CD4-positive, alpha-beta T cell (primary cell): Measurements from ENCODE around the gene NVL. TPM values are rescaled to one million over a fixed set of nuclear protein-coding genes. Genes with fewer than 3 reads are reported as not detected.

Experiments used
- ATAC-seq: fragments of 200-7000 bp; cut with Tn5 transposase; one replicate; pipeline ENCODE4 v1.10.0; 2022; ENCODE audit warnings: mild to moderate bottlenecking; ENCODE audit not compliant: poor library complexity
- CTCF ChIA-PET: fragments of 350-600 bp; sonication (Branson Sonifier 250); formaldehyde crosslinking; loops from one replicate; lab custom pipeline; 2021; ENCODE audit warnings: antibody characterized with exemption, inconsistent platforms; lab: Charles Lee
- POLR2A ChIA-PET: fragments of 350-600 bp; sonication (Branson Sonifier 250); formaldehyde crosslinking; loops from one replicate; lab custom pipeline; 2021; ENCODE audit warnings: antibody characterized with exemption, inconsistent platforms; lab: Charles Lee
- DNase-seq, 14 experiments: peaks; one replicate each; pipeline ENCODE4 v3.0.0-alpha.2; 2013 to 2020; ENCODE audit warnings: mixed read lengths in 2 of 14
- H3K27ac ChIP-seq, 2 donors: one replicate each; pipeline versions ENCODE4 v1.5.1 to v1.7.0; 2013; ENCODE audit warnings: low read length in 2 of 2, low read depth in 1 of 2, mild to moderate bottlenecking in 1 of 2
- H3K27me3 ChIP-seq, 2 experiments: 1 replicate in 1 of 2; 2 replicates in 1 of 2; pipeline versions ENCODE4 v1.6.1 to v1.7.0; 2013; ENCODE audit warnings: low read length in 2 of 2, control low read depth in 1 of 2, mild to moderate bottlenecking in 1 of 2, moderate library complexity in 1 of 2; ENCODE audit not compliant: insufficient read depth in 2 of 2, control insufficient read depth in 1 of 2
- H3K36me3 ChIP-seq: one replicate; pipeline ENCODE4 v1.6.1; 2013; ENCODE audit warnings: low read length, control low read depth; ENCODE audit not compliant: insufficient read depth
- H3K4me1 ChIP-seq: one replicate; pipeline ENCODE4 v1.6.1; 2013; ENCODE audit warnings: low read length, control low read depth; ENCODE audit not compliant: insufficient read depth
- H3K4me3 ChIP-seq: one replicate; pipeline ENCODE4 v1.5.1; 2013; ENCODE audit warnings: mild to moderate bottlenecking, low read length, moderate library complexity
- H3K9me3 ChIP-seq, 2 experiments: 1 replicate in 1 of 2; 2 replicates in 1 of 2; pipeline versions ENCODE4 v1.6.1 to v1.7.0; 2013; ENCODE audit warnings: low read length in 2 of 2, mild to moderate bottlenecking in 2 of 2, control low read depth in 1 of 2, moderate library complexity in 1 of 2; ENCODE audit not compliant: control insufficient read depth in 1 of 2, insufficient read depth in 1 of 2
- H3K27ac Mint-ChIP-seq: one replicate; pipeline ENCODE4 v1.8.0; 2020; ENCODE audit warnings: mixed read lengths
- H3K27me3 Mint-ChIP-seq: one replicate; pipeline ENCODE4 v1.8.0; 2021; ENCODE audit warnings: mixed read lengths
- H3K36me3 Mint-ChIP-seq: one replicate; pipeline ENCODE4 v1.8.0; 2021; ENCODE audit warnings: low read depth, mixed read lengths
- H3K4me1 Mint-ChIP-seq: one replicate; pipeline ENCODE4 v1.8.0; 2021; ENCODE audit warnings: low read depth, mixed read lengths
- H3K4me3 Mint-ChIP-seq: one replicate; pipeline ENCODE4 v1.8.0; 2020; ENCODE audit warnings: mild to moderate bottlenecking, mixed read lengths
- H3K9me3 Mint-ChIP-seq: one replicate; pipeline ENCODE4 v1.8.0; 2020; ENCODE audit warnings: mixed read lengths
- CTCF ChIP-seq: fragments of 200-600 bp; IDR thresholded peaks from one replicate; pipeline ENCODE4 v1.8.0; 2022; ENCODE audit warnings: antibody characterized with exemption, mild to moderate bottlenecking
- intact Hi-C, 2 experiments: fragments of 100-400 bp; cut with DNase I in 1 of 2; cut with micrococcal nuclease in 1 of 2; formaldehyde crosslinking; loops; one replicate each; pipeline versions ENCODE4 v1.15.1 to v1.9.0; 2023 to 2025; cut with DNase I, micrococcal nuclease
- total RNA-seq, 174 experiments: library from RNA in 2 of 174; stranded (reverse) in 2 of 174; gene quantifications; one replicate each; pipeline ENCODE4 v1.2.3 and lab custom pipeline; 2021 to 2026

The NVL gene
- total RNA-seq, 2 experiments from 2014 or later, result 14.9 to 18.5 TPM

GRCh38 chr1:224308064-224308463 lies 21.9 kb downstream of the NVL start:
- peaks cover 77% of the 10 kb centered on the region for H3K36me3 Mint-ChIP-seq
- no peaks in the 10 kb centered on the region for H3K9me3 ChIP-seq
- no peak overlapping the region for H3K27ac Mint-ChIP-seq
- H3K4me1 Mint-ChIP-seq, result no peaks in the 10 kb centered on the region
- peaks cover 72% of the 10 kb centered on the region for H3K36me3 ChIP-seq
- H3K27me3 Mint-ChIP-seq, result no peaks in the 10 kb centered on the region
- no peak for DNase-seq
- no peak overlapping the region for H3K27ac ChIP-seq
- ChIA-PET POLR2A (no interaction called here), CTCF (interaction anchor here (0.7 kb wide), 1 partner anchor 69 kb away, joined by 3 read pairs; no protein-coding TSS in a partner anchor)
- H3K4me1 ChIP-seq, result no peaks in the 10 kb centered on the region
- intact Hi-C loops, result no loop called here
- H3K4me3 ChIP-seq, result no peak overlapping the region
- H3K4me3 Mint-ChIP-seq, result no peak overlapping the region
- no peak for TF ChIP-seq CTCF
- no peaks in the 10 kb centered on the region for H3K9me3 Mint-ChIP-seq
- no peaks in the 10 kb centered on the region for H3K27me3 ChIP-seq
- no peak for ATAC-seq

- no peaks in the 10 kb centered on the region for H3K4me1 ChIP-seq
- intact Hi-C loops, result no loop called here
- no peaks in the 10 kb centered on the region for H3K9me3 Mint-ChIP-seq
- no peak overlapping the region for H3K4me3 Mint-ChIP-seq
- POLR2A ChIA-PET, result no interaction called here
- peaks cover 81% of the 10 kb centered on the region for H3K36me3 ChIP-seq
- ATAC-seq (no peak), DNase-seq (no peak)
- no peak overlapping the region for H3K27ac Mint-ChIP-seq
- H3K27me3 ChIP-seq, result no peaks in the 10 kb centered on the region
- no peaks in the 10 kb centered on the region for H3K4me1 Mint-ChIP-seq
- TF ChIP-seq CTCF, result no peak
- H3K27ac ChIP-seq, result no peak overlapping the region
- H3K27me3 Mint-ChIP-seq, result no peaks in the 10 kb centered on the region
- H3K36me3 Mint-ChIP-seq, result peaks cover 81% of the 10 kb centered on the region
- H3K9me3 ChIP-seq, result no peaks in the 10 kb centered on the region
- no peak overlapping the region for H3K4me3 ChIP-seq
- CTCF ChIA-PET, result no interaction called here
Measured at GRCh38 chr1:224304767-224305166, 25.2 kb downstream of the NVL start.

GRCh38 chr1:224302947-224303346 lies 27.0 kb downstream of the NVL start:
- Histone ChIP-seq H3K9me3 (no peaks in the 10 kb centered on the region), H3K4me1 (no peaks in the 10 kb centered on the region), H3K36me3 (peaks cover 87% of the 10 kb centered on the region), H3K27me3 (no peaks in the 10 kb centered on the region), H3K27ac (no peak overlapping the region), H3K4me3 (no peak overlapping the region)
- Mint-ChIP-seq H3K4me3 (no peak overlapping the region), H3K36me3 (peaks cover 89% of the 10 kb centered on the region), H3K27ac (no peak overlapping the region), H3K9me3 (no peaks in the 10 kb centered on the region), H3K27me3 (no peaks in the 10 kb centered on the region), H3K4me1 (no peaks in the 10 kb centered on the region)
- DNase-seq, result no peak
- CTCF ChIA-PET, result no interaction called here
- intact Hi-C loops, result no loop called here
- POLR2A ChIA-PET, result no interaction called here
- ATAC-seq, result no peak
- TF ChIP-seq CTCF, result no peak
